C1 segment of cervical spinal cord (tissue), 14 donors: ENCODE results near the gene MYF6.

ENCODE experiments used
- DNase-seq, 14 donors: peaks; one replicate each; lab custom pipeline; 2025; lab: John Stamatoyannopoulos, UW

Gene MYF6

GRCh38 chr12:80756875-80757274 is 49.4 kb downstream of the MYF6 start:
- no peak for DNase-seq
